ENCODE data around the gene KLHL20.

- no peak for TF ChIP-seq CTCF (IDR thresholded peaks at IDR 0.05; ENCODE audit: low read depth, low read length, poor library complexity, severe bottlenecking)
- TF ChIP-seq EZH2phosphoT487 (IDR thresholded peaks at IDR 0.05; ENCODE audit: borderline replicate concordance, low read length): no peak
Measured at GRCh38 chr1:173768827-173769226, 54.0 kb downstream of the KLHL20 start.
